Naive thymus-derived CD4-positive, alpha-beta T cell (primary cell): ENCODE data around the gene TTLL9. TPM values are rescaled to one million over a fixed set of nuclear protein-coding genes. Genes with fewer than 3 reads are reported as not detected.
"Not testable (repeated sequence)": the region's sequence is repeated elsewhere in the genome, so short reads cannot be mapped to it uniquely, and the experiment has no call there.

Source experiments
- ATAC-seq: fragments of 150-1000 bp; cut with Tn5 transposase; 2 replicates; pipeline ENCODE4 v1.10.0; 2021; ENCODE audit warnings: mild to moderate bottlenecking, moderate library complexity
- CTCF ChIA-PET: fragments of 350-600 bp; sonication (Branson Sonifier 250); formaldehyde crosslinking; loops from one replicate; lab custom pipeline; 2021; ENCODE audit warnings: antibody characterized with exemption; lab: Charles Lee
- POLR2A ChIA-PET: fragments of 350-600 bp; sonication (Branson Sonifier 250); formaldehyde crosslinking; loops from one replicate; lab custom pipeline; 2021; ENCODE audit warnings: antibody characterized with exemption, inconsistent platforms; lab: Charles Lee
- DNase-seq, 9 donors: peaks; one replicate each; pipeline versions ENCODE4 v3.0.0 to v3.0.0-alpha.2; 2020 to 2022; ENCODE audit warnings: mixed read lengths in 1 of 9
- H3K27ac ChIP-seq: one replicate; pipeline ENCODE4 v1.7.0; 2013; ENCODE audit warnings: mild to moderate bottlenecking, low read depth, low read length, moderate library complexity
- H3K27me3 ChIP-seq, 2 donors: one replicate each; pipeline ENCODE4 v1.7.0; 2013; ENCODE audit warnings: low read length in 2 of 2, mild to moderate bottlenecking in 2 of 2, moderate library complexity in 2 of 2; ENCODE audit not compliant: control insufficient read depth in 2 of 2, insufficient read depth in 2 of 2
- H3K36me3 ChIP-seq, 3 experiments: 1 replicate in 2 of 3; 2 replicates in 1 of 3; pipeline ENCODE4 v1.7.0; 2013; ENCODE audit warnings: low read length in 3 of 3, mild to moderate bottlenecking in 3 of 3, moderate library complexity in 1 of 3; ENCODE audit not compliant: insufficient read depth in 3 of 3, control insufficient read depth in 2 of 3
- H3K4me1 ChIP-seq, 2 donors: one replicate each; pipeline ENCODE4 v1.7.0; 2013; ENCODE audit warnings: low read length in 2 of 2, mild to moderate bottlenecking in 2 of 2, moderate library complexity in 1 of 2; ENCODE audit not compliant: control insufficient read depth in 2 of 2, insufficient read depth in 2 of 2
- H3K4me3 ChIP-seq: 2 replicates; pipeline ENCODE4 v1.7.0; 2013; ENCODE audit warnings: mild to moderate bottlenecking, low read length
- H3K9me3 ChIP-seq, 3 experiments: 1 replicate in 2 of 3; 2 replicates in 1 of 3; pipeline ENCODE4 v1.7.0; 2013; ENCODE audit warnings: low read length in 3 of 3; ENCODE audit not compliant: control insufficient read depth in 2 of 3
- H3K27ac Mint-ChIP-seq, 9 donors: one replicate each; pipeline ENCODE4 v1.8.0; 2020 to 2022; ENCODE audit warnings: mixed read lengths in 9 of 9, mild to moderate bottlenecking in 8 of 9, moderate library complexity in 5 of 9, inconsistent platforms in 2 of 9
- H3K27me3 Mint-ChIP-seq, 5 donors: one replicate each; pipeline ENCODE4 v1.8.0; 2021 to 2022; ENCODE audit warnings: mixed read lengths in 5 of 5, mild to moderate bottlenecking in 1 of 5
- H3K36me3 Mint-ChIP-seq, 5 donors: one replicate each; pipeline ENCODE4 v1.8.0; 2020 to 2022; ENCODE audit warnings: mixed read lengths in 5 of 5, mild to moderate bottlenecking in 3 of 5, inconsistent platforms in 1 of 5
- H3K4me1 Mint-ChIP-seq, 7 donors: one replicate each; pipeline ENCODE4 v1.8.0; 2020 to 2022; ENCODE audit warnings: mixed read lengths in 7 of 7, mild to moderate bottlenecking in 3 of 7, inconsistent platforms in 1 of 7
- H3K4me3 Mint-ChIP-seq, 10 donors: one replicate each; pipeline ENCODE4 v1.8.0; 2020 to 2022; ENCODE audit warnings: mild to moderate bottlenecking in 10 of 10, mixed read lengths in 10 of 10, moderate library complexity in 6 of 10, inconsistent platforms in 2 of 10
- H3K9me3 Mint-ChIP-seq, 11 donors: one replicate each; pipeline ENCODE4 v1.8.0; 2020 to 2022; ENCODE audit warnings: mixed read lengths in 11 of 11, mild to moderate bottlenecking in 4 of 11, inconsistent platforms in 1 of 11, moderate library complexity in 1 of 11
- intact Hi-C, 2 donors: fragments of 100-400 bp; cut with micrococcal nuclease; formaldehyde crosslinking; loops; one replicate each; pipeline ENCODE4 v1.15.1; 2023
- polyA plus RNA-seq, 2 donors: library from polyadenylated mRNA; unstranded; fragments of 300-500 nt; fragmentation: Illumina TruSeq; gene quantifications; one replicate each; pipeline ENCODE4 v1.2.3, GENCODE V29; 2021
- total RNA-seq, 6 experiments: library from RNA in 5 of 6; stranded (reverse) in 5 of 6; gene quantifications; 1 replicate in 5 of 6; 2 replicates in 1 of 6; pipeline ENCODE4 v1.2.3 and lab custom pipeline; 2021 to 2026

The TTLL9 gene
- total and polyA plus RNA-seq, 7 experiments from 2014 or later: not detected

DNA sequence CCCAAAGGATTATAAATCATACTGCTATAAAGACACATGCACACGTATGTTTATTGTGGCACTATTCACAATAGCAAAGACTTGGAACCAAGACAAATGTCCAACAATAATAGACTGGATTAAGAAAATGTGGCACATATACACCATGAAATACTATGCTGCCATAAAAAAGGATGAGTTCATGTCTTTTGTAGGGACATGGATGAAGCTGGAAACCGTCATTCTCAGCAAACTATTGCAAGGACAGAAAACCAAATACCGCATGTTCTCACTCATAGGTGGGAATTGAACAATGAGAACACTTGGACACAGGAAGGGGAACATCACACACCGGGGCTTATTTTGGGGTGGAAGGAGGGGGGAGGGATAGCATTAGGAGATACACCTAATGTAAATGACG, 51.0 kb downstream of the TTLL9 start:
- not testable (repeated sequence) for H3K27ac Mint-ChIP-seq, ATAC-seq
- H3K27me3 Mint-ChIP-seq: peaks cover 13 to 42% (median 29%) of the 10 kb centered on the region in 5 donors

DNA sequence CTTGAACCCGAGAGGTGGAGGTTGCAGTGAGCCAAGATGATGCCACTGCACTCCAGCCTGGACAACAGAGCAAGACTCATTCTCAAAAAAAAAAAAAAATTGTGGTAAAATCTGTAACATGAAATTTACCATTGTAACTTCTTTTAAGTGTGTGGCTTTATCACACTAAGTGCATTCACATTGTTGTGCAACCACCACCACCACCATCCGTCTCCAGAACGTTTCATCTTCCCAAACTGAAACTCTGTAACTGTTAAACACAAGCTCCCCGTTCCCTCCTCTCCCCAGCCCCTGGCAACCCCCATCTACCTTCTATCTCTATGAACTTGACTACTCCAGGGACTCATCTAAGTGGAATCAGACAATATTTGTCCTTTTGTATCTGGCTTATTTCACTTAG, 51.7 kb downstream of the TTLL9 start:
- Histone ChIP-seq H3K36me3 (no peaks in the 10 kb centered on the region), H3K27me3 (no peaks in the 10 kb centered on the region), H3K4me1 (no peaks in the 10 kb centered on the region), H3K9me3 (no peaks in the 10 kb centered on the region), H3K27ac (no peak overlapping the region), H3K4me3 (no peak overlapping the region)
- no peak for DNase-seq
- Mint-ChIP-seq H3K27ac (no peak overlapping the region), H3K36me3 (no peaks in the 10 kb centered on the region), H3K27me3 (peaks cover 11 to 44% (median 29%) of the 10 kb centered on the region in 5 donors), H3K4me3 (no peak overlapping the region), H3K4me1 (no peaks in the 10 kb centered on the region), H3K9me3 (peaks cover 0 to 3% (median 0%) of the 10 kb centered on the region in 11 donors)
- intact Hi-C loops: no loop called here
- ChIA-PET POLR2A (no interaction called here), CTCF (no interaction called here)
- no peak for ATAC-seq

More for the DNA sequence above, 51.0 kb downstream of the TTLL9 start:
- H3K4me3 ChIP-seq, H3K27ac ChIP-seq, H3K36me3 ChIP-seq, H3K36me3 Mint-ChIP-seq, POLR2A ChIA-PET, DNase-seq, CTCF ChIA-PET, intact Hi-C loops, H3K4me3 Mint-ChIP-seq, H3K27me3 ChIP-seq, H3K9me3 Mint-ChIP-seq, H3K9me3 ChIP-seq, H3K4me1 Mint-ChIP-seq, H3K4me1 ChIP-seq: not testable (repeated sequence)

DNA sequence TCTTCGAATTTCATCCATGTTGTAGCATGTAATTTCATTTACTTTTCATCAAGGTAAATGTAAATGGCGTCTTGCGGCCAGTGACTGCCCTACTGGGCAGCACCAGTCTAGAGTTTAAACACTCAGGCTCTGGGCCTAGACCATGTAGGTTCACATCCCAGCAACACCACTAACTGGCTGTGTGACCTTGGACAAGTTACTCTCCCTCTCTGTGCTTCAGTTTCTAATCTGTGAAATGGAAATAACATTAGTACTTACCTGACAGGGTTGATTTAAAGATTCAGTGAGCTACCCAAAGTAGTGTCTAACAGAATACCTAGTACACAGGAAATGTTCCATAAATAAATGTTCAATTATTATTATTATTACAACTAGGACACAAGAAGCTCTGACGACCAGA, 52.2 kb downstream of the TTLL9 start:
- intact Hi-C loops: no loop called here
- Mint-ChIP-seq H3K36me3 (no peaks in the 10 kb centered on the region), H3K4me3 (no peak overlapping the region), H3K27me3 (peaks cover 10 to 48% (median 32%) of the 10 kb centered on the region in 5 donors), H3K4me1 (no peaks in the 10 kb centered on the region), H3K27ac (no peak overlapping the region), H3K9me3 (peaks cover 0 to 3% (median 0%) of the 10 kb centered on the region in 11 donors)
- CTCF ChIA-PET: no interaction called here
- Histone ChIP-seq H3K27ac (no peak overlapping the region), H3K4me1 (no peaks in the 10 kb centered on the region), H3K27me3 (no peaks in the 10 kb centered on the region), H3K4me3 (no peak overlapping the region), H3K36me3 (no peaks in the 10 kb centered on the region), H3K9me3 (no peaks in the 10 kb centered on the region)
- POLR2A ChIA-PET: no interaction called here
- ATAC-seq: no peak
- no peak for DNase-seq

DNA sequence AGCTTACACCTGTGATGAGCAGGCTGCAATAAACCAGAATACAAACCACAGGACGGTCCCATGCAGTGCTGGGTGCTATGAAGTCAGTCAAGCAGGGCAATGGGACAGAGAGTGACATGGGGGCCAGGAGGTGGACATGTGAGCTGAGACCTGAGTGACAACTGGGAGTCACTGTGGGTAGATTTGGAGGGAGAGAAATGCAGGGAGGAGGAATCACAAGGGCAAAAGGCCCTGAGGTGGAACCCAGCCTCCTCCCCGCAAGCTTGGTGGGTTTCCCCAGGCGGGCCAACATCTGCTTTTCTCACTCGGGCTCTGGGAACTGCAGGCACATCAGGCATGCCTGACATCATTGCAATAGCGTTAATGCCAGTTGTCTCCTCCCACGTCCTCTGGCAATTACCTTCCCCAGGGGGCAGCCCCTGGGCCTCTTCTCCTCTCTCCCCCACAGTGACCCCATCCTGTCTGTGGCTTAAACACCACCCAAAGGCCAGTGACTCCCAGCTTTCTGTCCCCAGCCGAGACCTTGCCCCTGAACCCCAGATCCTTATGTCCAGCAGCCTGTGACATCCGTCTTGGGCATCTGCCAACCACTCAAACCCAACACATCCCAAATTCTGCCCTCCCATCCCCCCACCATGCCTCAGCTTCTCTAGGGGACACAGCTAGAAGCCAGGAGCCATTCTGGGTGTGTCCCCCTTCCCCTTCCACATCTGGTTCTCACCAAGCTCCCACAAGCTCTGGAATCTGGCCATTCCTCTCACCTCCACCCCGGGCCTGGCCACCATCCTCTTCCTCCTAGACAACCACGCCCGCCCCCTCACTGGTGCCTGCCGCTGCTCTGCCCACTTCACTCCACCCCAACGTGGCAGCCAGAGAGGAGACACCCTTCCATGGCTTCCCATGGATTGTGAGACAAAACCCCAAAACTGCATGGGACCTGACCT, 53.2 kb downstream of the TTLL9 start:
- no peaks in the 10 kb centered on the region for H3K4me1 ChIP-seq

DNA sequence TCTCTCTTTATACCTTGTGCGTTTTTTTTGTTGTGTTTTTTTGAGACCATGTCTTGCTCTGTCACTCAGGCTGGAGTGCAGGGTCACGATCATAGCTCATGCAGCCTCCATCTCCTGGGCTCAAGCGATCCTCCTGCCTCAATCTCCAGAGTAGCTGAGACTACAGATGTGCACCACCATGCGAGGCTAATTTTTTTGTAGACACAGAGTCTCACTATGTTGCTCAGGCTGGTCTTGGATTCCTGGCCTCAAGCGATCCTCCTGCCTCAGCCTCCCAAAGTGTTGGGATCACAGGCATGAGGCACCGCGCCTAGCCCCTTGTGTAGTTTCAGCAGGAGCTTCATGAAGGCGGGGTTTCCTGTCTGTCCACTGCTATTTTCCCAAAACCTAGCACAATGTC, 54.1 kb downstream of the TTLL9 start:
- DNase-seq (no peak), ATAC-seq (no peak)
- Mint-ChIP-seq H3K27ac (no peak overlapping the region), H3K4me3 (no peak overlapping the region), H3K9me3 (peaks cover 0 to 3% (median 0%) of the 10 kb centered on the region in 11 donors), H3K36me3 (no peaks in the 10 kb centered on the region), H3K4me1 (no peaks in the 10 kb centered on the region), H3K27me3 (peaks cover 8 to 52% (median 35%) of the 10 kb centered on the region in 5 donors)
- POLR2A ChIA-PET: no interaction called here
- H3K27ac ChIP-seq: no peak overlapping the region
- H3K9me3 ChIP-seq: no peaks in the 10 kb centered on the region
- no peaks in the 10 kb centered on the region for H3K36me3 ChIP-seq
- no peaks in the 10 kb centered on the region for H3K27me3 ChIP-seq
- H3K4me3 ChIP-seq: no peak overlapping the region
- intact Hi-C loops: no loop called here
- CTCF ChIA-PET: no interaction called here
- no peaks in the 10 kb centered on the region for H3K4me1 ChIP-seq

More for the DNA sequence above, 53.2 kb downstream of the TTLL9 start:
- H3K4me1 Mint-ChIP-seq: no peaks in the 10 kb centered on the region
- CTCF ChIA-PET: no interaction called here
- H3K27me3 ChIP-seq: no peaks in the 10 kb centered on the region
- H3K9me3 ChIP-seq: no peaks in the 10 kb centered on the region
- POLR2A ChIA-PET: no interaction called here
- intact Hi-C loops: no loop called here
- no peak overlapping the region for H3K27ac Mint-ChIP-seq
- no peak overlapping the region for H3K4me3 ChIP-seq
- DNase-seq (no peak), ATAC-seq (no peak)
- peaks cover 0 to 3% (median 0%) of the 10 kb centered on the region in 11 donors for H3K9me3 Mint-ChIP-seq
- H3K27me3 Mint-ChIP-seq: peaks cover 6 to 48% (median 36%) of the 10 kb centered on the region in 5 donors
- no peaks in the 10 kb centered on the region for H3K36me3 Mint-ChIP-seq
- H3K4me3 Mint-ChIP-seq: no peak overlapping the region
- no peak overlapping the region for H3K27ac ChIP-seq
- H3K36me3 ChIP-seq: no peaks in the 10 kb centered on the region

DNA sequence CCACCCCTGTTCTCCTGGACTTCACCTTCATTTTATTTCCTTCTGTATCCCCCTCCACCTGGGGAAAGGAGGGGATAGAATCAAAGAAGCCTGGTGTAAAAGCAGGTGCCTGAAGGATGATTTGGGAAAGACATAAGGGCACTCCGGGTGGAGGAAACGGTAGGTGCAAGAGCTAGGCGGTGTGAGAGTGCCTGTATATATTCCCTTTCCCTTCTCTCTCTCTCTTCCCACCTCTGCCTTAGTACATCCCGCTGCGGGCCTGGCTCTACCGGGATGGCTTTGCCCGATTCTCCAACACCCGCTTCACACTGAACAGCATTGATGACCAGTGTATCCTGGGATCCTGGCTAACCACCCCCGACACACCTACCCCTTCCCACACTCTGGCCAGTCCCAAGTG, 55.2 kb downstream of the TTLL9 start:
- no peak overlapping the region for H3K27ac Mint-ChIP-seq
- POLR2A ChIA-PET: no interaction called here
- H3K36me3 ChIP-seq: no peaks in the 10 kb centered on the region
- peaks cover 7 to 52% (median 35%) of the 10 kb centered on the region in 5 donors for H3K27me3 Mint-ChIP-seq
- H3K4me1 Mint-ChIP-seq: no peaks in the 10 kb centered on the region
- H3K4me3 Mint-ChIP-seq: no peak overlapping the region
- H3K27me3 ChIP-seq: no peaks in the 10 kb centered on the region
- intact Hi-C loops: no loop called here
- DNase-seq: no peak
- ATAC-seq: no peak
- H3K36me3 Mint-ChIP-seq: no peaks in the 10 kb centered on the region
- CTCF ChIA-PET: no interaction called here
- no peak overlapping the region for H3K27ac ChIP-seq
- H3K9me3 Mint-ChIP-seq: peaks cover 0 to 3% (median 0%) of the 10 kb centered on the region in 11 donors
- H3K4me3 ChIP-seq: no peak overlapping the region
- H3K4me1 ChIP-seq: no peaks in the 10 kb centered on the region
- H3K9me3 ChIP-seq: no peaks in the 10 kb centered on the region
